ENCODE results near the gene PTPRO.

- TF ChIP-seq CTCF (IDR thresholded peaks at IDR 0.05; ENCODE audit: insufficient read depth, low read length, poor library complexity, severe bottlenecking): no peak
- TF ChIP-seq EZH2phosphoT487 (conservative IDR thresholded peaks at IDR 0.05; ENCODE audit: low read length): no peak
Measured at GRCh38 chr12:15632708-15633107, 310.4 kb downstream of the PTPRO start.
